Upper lobe of left lung (tissue), 4 donors: Measurements from ENCODE around the gene IFIT1B.

Source experiments
- CTCF ChIP-seq, 6 experiments: fragments of 450-650 bp in 4 of 6; fragments of 200-600 bp in 2 of 6; sonication (generic) in 2 of 6; IDR thresholded peaks; one replicate each; pipeline ENCODE4 v1.5.1; 2016 to 2019; ENCODE audit warnings: antibody characterized with exemption in 6 of 6
- EP300 ChIP-seq, 4 donors: sonication (generic); formaldehyde crosslinking; IDR thresholded peaks; one replicate each; pipeline ENCODE4 v1.5.1; 2017; ENCODE audit warnings: antibody characterized with exemption in 4 of 4, control low read depth in 2 of 4

GRCh38 chr10:89413398-89413912 is 35.6 kb downstream of the IFIT1B start:
- TF ChIP-seq CTCF (IDR thresholded peaks at IDR 0.05) (no peak), EP300 (IDR thresholded peaks at IDR 0.05) (no peak)
